NT2/D1 (cell line): Measurements from ENCODE around the gene EMILIN2.

ENCODE experiments used
- YY1 ChIP-seq: IDR thresholded peaks from 2 replicates; pipeline ENCODE4 v1.6.1; 2011; ENCODE audit not compliant: insufficient read length, insufficient read depth
- ZNF274 ChIP-seq: IDR thresholded peaks from 2 replicates; pipeline ENCODE4 v1.6.1; 2011; ENCODE audit warnings: mild to moderate bottlenecking, low read depth, low read length

DNA sequence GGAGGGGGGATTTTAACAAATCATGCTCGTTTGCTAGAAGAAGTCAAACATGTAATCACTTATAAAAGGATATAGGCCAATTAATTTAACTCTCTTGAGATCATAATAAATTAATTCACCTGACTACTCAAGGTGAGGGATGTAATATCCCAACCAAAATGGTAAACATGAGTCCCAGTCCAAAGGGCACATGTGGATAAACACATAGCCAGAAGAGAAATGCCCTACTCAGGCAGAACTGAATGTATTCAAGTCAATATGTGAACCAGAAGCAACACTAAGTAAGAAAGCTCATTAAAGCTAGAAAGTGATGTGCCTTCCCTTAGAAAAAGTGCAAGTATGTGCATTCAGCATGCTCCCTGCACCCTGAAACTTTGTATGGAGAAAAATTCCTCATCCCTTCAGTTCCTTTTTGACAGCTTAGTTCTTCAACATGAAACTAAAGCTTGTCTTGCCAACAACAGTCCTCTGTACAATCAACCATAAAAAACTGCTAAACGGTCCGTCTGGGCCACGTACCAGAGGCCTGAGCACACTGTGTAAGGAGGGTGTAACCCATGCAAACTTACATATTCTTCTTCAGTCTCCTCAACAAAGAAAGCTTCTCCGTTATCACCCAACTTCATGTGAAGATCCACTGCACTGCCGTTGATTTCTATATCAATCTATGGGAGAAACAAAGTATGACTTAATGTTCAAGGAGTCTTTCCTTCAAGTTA, 107.3 kb downstream of the EMILIN2 start:
- no peak for TF ChIP-seq YY1
- TF ChIP-seq ZNF274, result no peak
